ENCODE measurements around the gene PARP15.
"Not testable (repeated sequence)": the region's sequence is repeated elsewhere in the genome, so short reads cannot be mapped to it uniquely, and the experiment has no call there.

The PARP15 gene

DNA sequence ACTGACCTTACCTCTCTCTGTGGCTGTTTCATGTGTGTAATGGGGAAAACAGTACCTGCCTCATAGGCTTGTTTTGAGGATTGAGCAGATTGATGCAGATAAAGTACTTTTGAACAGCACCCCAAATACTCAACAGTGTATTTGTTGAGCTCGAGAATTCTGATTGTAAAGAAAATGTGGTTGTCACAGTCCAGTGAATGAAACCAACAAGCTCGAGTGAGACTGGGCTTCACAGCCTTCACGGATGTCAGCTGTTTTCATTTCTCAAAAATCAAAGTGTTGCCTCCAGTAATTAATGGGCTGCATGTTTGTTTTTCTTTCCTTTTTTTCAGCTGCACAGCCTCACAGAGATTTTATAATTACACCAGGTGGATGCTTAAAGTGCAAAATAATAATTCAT is 43.7 kb downstream of the PARP15 start:
- no peak for FAIRE-seq

DNA sequence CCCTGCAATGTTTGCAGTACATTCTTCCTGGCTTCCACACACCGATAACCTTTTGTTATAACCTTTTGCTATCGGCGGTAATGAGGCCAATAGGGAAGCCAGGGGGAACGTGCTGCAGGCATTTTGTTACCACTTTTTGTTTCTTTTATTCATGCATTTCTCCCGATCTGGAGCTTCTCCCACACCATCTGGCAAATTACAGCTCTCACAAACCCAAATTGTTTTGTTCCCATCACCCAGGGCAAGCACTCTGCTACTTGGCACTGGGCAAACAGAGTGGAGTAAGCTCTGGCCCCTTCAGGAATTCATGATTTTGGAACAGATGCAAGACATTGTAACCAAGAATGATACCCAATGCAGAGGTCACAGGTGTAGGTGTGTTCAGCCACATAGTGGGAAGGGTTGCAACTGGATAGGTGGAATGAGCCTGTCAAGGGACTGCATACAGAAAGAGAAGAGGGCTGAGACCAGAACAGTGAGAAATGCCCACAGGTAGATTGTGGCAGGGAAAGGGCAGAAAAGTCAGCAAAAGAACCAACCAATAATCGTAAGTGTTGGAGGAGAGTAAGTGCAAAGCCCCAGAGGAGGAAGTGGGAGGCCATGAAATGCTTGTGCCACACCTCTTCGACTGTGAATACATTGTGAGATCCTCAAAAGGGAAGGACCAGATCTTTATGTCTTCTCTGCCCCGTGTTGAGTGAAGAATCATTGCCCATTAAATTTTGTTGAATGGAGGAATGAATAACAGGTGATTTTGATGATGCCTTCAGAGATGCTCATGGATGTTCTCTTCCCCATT is 45.8 kb downstream of the PARP15 start:
- FAIRE-seq, result no peak

DNA sequence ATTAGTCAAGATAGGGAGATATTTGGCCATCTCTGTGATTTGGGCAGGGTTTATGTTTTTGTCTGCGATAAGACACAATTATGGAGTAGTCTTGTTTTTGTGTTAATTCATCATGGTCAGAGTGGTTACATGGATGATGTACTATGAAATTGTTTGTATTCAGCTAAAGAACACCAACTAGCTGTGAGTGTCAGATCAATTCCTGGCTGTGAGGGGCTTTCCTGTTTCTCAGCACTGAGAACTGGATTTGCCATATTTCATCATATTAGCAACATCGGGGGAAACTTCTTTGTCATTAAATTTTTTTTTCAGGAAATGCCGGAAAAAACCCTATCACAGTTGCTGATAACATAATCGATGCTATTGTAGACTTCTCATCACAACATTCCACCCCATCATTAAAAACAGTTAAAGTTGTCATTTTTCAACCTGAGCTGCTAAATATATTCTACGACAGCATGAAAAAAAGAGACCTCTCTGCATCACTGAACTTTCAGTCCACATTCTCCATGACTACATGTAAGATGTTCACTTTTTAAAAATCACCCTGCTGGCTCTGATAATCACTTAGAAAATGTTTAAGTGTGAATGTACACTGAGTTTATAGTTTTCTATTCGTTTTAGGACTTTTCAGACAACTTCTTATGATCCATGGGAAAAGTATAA is 49.2 kb downstream of the PARP15 start:
- no peak for FAIRE-seq

DNA sequence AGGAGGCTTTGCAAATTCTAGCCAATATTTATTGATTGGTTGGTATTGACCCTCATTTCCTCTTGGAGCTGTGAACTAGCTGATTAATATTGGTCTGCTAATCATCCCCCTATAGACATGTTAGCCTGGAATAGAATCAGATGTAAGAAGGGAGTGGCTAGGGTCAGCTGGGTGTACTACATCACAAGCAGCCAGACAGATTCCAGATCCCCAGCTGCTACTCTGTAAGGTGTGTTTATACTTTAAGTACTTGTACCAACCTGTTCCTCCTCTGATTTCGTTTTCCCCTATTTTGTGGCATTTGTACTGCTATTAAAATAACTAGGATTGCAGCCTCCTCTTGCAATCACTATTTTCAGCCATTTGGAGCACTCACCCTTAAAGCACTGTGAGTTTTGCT is 49.9 kb downstream of the PARP15 start:
- no peak for FAIRE-seq

DNA sequence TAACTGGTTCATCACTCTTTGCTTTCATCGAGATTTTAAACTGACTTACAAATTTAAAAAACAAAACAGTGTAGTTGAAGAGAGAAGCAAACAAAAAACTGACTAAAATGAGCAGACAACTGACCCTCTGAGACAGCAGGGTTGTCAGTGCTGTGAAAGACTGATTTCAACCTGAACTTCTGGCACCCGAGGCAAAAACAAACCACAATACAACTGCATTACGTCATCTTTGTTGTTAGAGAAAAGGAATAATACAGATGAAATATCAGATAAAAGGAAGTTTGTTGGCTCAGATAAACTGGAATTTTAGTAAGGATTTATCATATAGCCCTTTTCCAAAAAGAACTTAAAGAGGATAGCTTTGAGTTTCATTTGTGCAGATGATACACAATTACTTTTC is 51.1 kb downstream of the PARP15 start:
- no peak for FAIRE-seq

DNA sequence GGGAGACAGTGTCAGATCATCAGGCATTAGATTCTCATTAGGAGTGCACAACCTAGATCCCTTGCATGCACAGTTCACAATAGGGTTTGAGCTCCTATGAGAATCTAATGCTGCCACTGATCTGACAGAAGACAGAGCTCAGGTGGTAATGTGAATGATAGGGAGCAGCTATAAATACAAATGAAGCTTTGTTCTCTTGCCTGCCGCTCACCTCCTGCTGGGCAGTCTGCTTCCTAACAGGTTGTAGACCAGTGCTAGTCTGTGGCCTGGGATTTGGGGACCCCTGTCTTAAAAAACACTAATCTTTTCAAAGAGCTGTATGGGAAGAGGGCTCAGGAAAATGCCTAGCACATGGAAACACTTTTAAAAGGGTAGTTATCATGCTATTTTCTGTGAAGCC is 52.3 kb downstream of the PARP15 start:
- no peak for FAIRE-seq

DNA sequence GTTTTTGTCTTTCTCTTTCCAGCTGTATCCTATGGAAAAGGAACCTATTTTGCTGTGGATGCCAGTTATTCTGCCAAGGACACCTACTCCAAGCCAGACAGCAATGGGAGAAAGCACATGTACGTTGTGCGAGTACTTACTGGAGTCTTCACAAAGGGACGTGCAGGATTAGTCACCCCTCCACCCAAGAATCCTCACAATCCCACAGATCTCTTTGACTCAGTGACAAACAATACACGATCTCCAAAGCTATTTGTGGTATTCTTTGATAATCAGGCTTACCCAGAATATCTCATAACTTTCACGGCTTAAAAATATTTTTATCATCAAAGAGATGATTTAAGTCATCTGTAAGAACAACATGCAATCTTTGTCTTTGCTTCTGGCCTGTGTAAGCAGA is 58.3 kb downstream of the PARP15 start:
- FAIRE-seq, result no peak

DNA sequence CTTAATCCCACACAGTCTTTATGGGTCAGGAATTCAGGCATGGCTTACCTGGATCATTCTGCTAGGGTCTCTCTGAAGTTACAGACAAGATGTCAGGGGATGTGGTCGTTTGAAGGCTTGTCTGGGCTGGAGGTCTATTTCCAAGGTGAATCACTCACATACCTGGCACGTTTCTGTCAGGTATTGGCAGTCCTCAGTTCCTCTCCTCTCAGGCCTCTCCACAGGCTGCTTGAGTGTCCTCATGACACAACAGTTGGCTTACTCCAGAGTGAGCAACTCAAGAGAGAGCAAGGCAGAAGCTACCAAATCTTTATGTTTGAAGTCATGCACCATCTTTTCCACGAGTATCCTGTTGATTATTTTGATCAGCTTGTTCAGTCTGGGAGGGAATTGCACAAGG is 59.2 kb downstream of the PARP15 start:
- no peak for FAIRE-seq

DNA sequence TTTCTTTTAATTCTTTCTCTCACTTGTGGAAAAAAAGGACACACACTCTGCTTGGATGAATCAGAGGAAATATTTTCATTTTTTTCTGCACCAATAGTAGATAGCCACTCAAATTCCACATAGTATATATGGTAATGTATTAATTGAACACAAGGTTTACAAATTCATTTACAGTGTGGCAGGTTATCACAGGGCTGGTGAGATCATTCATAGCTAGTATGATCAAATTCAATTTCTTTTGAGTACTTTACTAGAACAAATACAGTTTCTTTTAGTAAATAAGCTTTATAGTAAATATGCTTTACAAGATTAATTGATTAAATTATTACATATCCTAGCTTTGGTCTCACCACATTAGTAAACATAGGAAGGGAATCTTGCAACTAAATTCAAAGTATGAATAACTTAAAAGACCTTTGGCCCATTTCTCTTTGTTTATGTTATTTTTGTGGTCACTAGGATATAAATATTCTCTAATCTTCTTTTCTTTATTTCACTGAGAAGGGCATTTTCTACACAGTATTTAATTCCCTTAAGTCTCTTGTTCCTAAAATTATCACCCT is 63.1 kb downstream of the PARP15 start:
- no peak for FAIRE-seq

DNA sequence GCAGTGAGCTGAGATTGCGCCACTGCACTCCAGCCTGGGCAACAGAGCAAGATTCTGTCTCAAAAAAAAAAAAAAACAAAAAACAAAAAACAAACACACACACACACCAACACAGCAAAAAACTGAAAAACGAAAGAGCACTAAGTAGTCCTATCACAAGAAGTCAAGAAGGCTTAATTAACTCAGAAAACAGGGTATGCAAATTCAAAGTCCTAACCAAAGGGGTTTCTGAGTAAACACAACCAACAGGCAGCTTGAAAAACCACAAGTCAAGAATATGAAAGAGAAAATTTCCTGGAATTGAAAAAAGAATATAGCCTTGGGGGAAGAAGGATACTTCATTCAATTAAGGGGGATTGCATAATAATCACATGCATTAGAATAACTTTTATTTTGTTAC is 65.5 kb downstream of the PARP15 start:
- FAIRE-seq, result no peak

DNA sequence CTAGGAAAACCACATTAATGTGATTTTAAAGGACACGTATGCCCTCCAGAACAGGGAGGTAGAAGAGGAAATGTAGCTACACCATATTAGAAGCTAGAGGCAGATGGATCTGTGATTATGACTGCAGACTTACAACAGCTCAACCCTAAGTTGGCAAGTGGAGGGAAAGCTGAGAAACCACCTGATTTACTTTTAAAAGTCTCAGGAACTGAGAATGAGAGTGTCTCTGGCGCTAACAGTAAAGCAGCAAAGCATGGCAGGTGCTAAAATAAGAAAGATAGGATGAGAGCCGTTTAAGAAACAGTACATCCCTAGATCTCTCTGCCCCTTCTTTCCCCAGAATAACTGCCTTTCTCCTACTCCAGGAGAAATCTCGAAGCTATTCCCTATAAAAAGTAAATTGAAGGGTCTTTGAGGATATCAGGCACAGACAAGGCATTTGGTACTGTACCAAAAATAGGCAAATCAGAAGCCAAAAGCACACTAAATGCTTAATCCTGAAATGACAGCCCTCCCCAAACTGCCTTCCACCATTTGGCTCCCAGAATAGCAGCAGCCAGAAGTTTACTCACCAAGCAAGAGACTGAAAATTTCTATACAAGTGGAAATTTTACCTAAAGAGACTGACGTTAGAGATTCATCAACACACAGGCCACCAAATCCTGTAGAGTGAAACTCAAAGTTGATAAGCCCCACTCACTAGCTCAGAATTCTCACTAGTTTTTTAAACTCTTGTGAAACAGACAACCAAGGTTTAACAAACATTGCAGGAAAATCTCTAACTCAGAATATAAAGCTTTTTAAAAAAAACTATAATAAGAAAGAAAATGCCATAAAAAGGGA is 68.9 kb downstream of the PARP15 start:
- no peak for FAIRE-seq

DNA sequence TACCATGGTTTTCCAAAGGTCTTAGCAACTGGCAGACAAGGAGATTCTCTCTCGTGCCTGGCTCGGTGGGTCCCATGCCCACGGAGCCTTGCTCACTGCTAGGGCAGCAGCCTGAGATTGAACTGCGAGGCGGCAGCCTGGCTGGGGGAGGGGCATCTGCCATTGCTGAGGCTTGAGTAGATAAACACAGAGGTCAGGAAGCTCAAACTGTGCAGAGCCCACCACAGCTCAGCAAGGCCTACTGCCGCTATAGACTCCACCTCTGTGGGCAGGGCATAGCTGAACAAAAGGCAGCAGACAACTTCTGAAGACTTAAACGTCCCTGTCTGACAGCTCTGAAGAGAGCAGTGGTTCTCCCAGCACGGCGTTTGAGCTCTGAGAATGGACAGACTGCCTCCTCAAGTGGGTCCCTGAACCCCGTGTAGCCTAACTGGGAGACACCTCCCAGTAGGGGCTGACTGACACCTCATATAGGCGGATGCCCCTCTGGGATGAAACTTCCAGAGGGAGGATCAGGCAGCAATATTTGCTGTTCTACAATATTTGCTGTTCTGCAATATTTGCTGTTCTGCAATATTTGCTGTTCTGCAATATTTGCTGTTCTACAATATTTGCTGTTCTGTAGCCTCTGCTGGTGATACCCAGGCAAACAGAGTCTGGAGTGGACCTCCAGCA is 73.9 kb downstream of the PARP15 start:
- FAIRE-seq, result not testable (repeated sequence)

DNA sequence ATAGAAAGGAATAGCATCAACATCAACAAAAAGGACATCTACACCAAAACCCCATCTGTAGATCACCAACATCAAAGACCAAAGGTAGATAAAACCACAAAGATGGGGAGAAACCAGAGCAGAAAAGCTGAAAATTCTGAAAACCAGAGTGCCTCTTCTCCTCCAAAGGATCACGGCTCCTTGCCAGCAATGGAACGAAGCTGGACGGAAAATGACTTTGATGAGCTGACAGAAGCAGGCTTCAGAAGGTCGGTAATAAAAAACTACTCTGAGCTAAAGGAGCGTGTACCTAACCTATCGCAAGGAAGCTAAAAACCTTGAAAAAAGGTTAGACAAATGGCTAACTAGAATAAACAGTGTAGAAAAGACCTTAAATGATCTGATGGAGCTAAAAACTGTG is 74.5 kb downstream of the PARP15 start:
- FAIRE-seq, result not testable (repeated sequence)

DNA sequence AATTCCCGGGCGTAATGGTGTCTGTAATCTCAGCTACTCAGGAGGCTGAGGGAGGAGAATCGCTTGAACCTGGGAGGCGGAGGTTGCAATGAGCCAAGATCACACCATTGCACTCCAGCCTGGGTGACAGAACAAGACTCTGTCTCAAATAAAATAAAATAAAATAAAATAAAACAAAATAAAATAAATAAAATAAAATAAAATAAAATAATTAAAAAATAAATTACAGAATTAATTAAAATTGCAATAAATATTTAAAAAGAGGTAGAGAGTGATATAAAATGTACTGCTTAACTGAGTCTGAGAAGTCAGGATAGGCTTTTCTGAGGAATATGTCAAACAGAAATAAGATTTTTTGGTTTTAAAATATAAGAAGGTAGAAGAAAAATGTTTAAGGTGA is 80.9 kb downstream of the PARP15 start:
- FAIRE-seq, result not testable (repeated sequence)

DNA sequence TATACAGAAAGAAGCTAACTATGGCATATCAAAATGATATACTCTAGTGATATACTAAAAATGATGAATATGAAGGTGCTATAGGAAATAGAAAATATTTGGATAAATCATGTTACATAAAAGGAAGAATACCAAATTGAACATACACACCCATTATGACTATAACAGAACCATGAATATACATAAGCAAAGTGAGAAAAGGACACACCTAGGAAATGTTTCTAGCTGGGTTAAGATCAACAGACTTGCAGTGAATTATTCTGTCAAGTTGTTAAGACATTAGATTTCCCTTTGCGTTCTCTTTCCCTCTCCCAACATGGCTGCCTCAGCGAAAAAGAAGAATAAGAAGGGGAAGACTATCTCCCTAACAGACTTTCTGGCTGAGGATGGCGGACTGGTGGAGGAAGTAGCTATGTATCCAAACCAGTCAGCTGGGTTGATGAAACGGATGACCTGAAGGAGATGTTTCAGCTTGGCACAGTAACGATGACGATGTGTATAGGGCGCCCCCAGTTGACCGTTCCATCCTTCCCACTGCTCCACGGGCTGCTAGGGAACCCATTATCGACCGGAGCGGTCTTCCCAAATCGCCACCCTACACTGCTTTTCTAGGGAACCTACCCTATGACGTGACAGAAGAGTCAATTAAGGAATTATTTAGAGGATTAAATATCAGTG is 83.0 kb downstream of the PARP15 start:
- no peak for FAIRE-seq

DNA sequence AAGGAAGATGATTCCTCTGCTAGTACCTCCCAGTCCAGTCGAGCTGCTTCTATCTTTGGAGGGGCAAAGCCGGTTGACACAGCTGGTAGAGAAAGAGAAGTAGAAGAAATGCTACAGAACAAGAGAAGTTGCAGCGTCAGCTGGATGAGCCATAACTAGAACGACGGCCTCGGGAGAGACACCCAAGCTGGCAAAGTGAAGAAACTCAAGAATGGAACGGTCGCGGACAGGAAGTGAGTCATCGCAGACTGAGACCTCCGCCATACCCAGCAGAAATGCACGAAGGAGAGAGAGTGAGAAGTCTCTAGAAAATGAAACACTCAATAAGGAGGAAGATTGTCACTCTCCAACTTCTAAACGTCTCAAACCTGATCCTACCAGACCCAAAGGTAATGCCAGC is 84.2 kb downstream of the PARP15 start:
- no peak for FAIRE-seq

DNA sequence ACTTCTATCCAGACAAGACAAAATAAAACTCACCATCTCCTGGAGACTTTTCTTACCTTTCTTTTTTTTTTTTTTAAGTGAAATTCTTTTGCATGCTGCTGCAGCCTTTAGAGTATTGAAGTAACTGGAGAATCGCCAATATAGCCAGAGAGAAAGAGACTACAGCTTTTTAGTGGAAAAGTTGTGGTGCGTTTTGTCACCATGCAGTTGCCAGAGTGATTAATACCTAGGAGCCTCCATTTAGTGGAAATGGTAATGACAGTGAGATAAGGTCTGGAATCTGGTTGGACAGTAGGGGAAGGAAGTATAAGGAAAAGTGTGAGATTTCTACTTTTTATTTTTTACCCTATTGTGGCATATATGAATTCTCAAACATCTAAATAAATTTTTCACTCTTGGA is 85.1 kb downstream of the PARP15 start:
- no peak for FAIRE-seq

DNA sequence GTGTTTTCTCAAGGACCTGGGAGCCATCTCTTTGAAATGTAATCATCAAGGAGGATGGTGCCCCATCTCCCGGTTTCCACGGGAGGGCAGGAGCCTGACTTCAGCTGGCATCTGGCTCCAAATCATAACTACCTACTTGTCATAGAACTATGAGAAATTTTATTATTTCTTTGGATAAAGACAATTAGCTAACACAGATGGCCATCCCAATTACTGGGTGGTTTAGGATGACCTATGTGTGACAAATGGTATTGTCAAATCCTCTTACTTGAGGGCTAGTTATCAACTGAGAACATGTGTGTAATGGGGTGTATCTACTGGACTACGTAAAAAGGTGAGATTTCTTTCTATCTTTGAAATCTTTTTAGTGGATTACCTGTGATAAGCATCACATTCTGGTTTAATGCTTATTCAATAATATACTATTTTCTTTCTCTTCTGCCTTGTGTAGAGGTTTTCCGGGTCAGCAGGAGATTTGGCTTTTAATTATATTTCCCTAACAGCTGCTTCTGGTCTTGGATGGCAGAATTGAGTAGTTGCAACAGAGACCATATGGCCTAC is 87.9 kb downstream of the PARP15 start:
- FAIRE-seq, result no peak

DNA sequence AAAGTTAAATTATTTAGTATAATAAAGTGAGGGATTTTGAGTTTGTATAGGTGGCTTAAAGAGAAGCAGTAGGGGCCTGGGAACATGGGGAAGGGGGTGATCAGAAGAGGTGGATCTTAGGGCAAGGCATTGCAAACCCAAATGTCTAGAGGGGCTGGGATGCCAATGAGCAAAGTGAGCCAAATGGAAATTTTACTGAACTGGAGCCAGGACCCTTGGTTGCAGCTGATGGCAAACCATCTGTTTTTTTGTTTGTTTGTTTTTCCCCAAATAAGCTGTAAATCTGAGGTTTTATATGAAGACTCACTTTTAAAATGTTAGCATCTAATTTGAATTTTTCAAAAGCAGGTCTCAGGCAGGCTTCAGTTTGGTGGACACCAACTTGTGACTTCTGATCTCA is 88.4 kb downstream of the PARP15 start:
- FAIRE-seq, result no peak

DNA sequence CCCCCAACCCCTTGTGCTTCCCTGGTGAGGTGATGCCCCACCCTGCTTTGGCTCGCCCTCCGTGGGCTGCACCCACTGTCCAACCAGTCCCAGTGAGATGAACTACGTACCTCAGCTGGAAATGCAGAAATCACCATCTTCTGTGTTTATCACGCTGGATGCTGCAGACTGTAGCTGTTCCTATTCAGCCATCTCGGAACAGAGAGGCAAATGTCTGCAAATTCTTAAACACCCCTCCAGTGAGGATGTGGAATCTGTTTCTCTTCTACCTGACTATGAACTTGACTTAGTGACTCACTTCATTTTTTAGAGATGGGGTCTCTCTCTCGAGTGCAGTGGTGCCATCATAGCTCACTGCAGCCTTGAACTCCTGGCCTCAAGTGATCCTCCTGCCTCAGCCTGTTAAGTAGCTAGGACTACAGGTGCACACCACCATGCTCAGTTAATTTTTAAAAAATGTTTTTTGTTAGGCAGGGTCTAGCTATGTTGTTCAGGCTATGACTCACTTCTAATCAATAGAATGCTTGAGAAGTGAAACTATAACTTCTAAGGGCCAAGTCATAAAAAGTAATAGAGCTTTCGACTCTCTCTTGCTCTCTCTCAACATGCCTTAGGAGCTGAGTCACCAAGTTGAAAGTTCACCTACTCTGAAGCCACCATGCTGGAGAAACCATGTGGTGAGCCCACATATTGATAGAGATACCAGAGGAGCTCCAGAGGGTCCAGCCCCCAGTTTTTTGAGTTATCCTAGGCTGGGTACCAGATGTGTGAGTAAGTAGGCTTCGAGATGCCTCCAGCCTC is 91.7 kb downstream of the PARP15 start:
- no peak for FAIRE-seq

DNA sequence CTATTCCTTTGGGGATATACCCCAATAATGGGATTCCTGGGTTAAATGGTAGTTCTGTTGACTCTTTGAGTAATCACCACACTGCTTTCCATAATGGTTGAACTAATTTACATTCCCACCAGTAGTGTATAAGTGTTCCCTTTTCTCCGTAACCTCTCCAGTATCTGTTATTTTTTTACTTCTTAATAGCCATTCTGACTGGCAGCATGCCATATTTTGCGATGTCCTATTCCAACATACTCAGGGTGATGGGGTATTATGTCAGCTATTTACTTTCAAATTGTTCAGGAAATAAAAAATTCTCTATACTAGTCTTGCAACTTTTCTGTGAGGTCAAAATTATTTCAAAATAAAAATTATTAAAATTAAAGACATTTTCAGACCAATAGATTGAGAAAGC is 94.1 kb downstream of the PARP15 start:
- no peak for FAIRE-seq
